ENCODE measurements around the gene NDUFB8.

Gene NDUFB8

GRCh38 chr10:100506596-100507356, 22.9 kb downstream of the NDUFB8 start:
- no peak for DNase-seq

GRCh38 chr10:100505164-100505563, 24.5 kb downstream of the NDUFB8 start:
- DNase-seq, result no peak

- DNase-seq, result no peak
Measured at GRCh38 chr10:100504096-100504495, 25.6 kb downstream of the NDUFB8 start.

- no peak for DNase-seq
Measured at GRCh38 chr10:100502926-100503494, 26.7 kb downstream of the NDUFB8 start.

- DNase-seq, result no peak
Measured at GRCh38 chr10:100501423-100501822, 28.2 kb downstream of the NDUFB8 start.

- no peak for DNase-seq
Measured at GRCh38 chr10:100498059-100498458, 31.6 kb downstream of the NDUFB8 start.

GRCh38 chr10:100496567-100496966, 33.1 kb downstream of the NDUFB8 start:
- no peak for DNase-seq

GRCh38 chr10:100490531-100490930, 39.1 kb downstream of the NDUFB8 start:
- DNase-seq, result no peak

- DNase-seq, result no peak
Measured at GRCh38 chr10:100489396-100489795, 40.3 kb downstream of the NDUFB8 start.

- no peak for DNase-seq
Measured at GRCh38 chr10:100487529-100487928, 42.1 kb downstream of the NDUFB8 start.

- no peak for DNase-seq
Measured at GRCh38 chr10:100485801-100486495, 43.7 kb downstream of the NDUFB8 start.

GRCh38 chr10:100485366-100485765, 44.3 kb downstream of the NDUFB8 start:
- no peak for DNase-seq

- no peak for DNase-seq
Measured at GRCh38 chr10:100483876-100484666, 45.6 kb downstream of the NDUFB8 start.

- DNase-seq, result no peak
Measured at GRCh38 chr10:100482834-100483185, 46.9 kb downstream of the NDUFB8 start.

GRCh38 chr10:100482181-100482833, 47.4 kb downstream of the NDUFB8 start:
- peak; percentile 37 for DNase-seq

- DNase-seq, result peak; percentile 74
Measured at GRCh38 chr10:100481462-100482081, 48.1 kb downstream of the NDUFB8 start.

GRCh38 chr10:100480002-100480401, 49.7 kb downstream of the NDUFB8 start:
- DNase-seq, result no peak

- DNase-seq, result no peak
Measured at GRCh38 chr10:100479037-100479436, 50.6 kb downstream of the NDUFB8 start.

GRCh38 chr10:100477970-100478369, 51.7 kb downstream of the NDUFB8 start:
- no peak for DNase-seq

Measured in NCI-H510A (cell line).